ENCODE results near the gene EPHA1.

- TF ChIP-seq FOXM1 (IDR thresholded peaks at IDR 0.05; ENCODE audit: low read depth) (no peak), EZH2phosphoT487 (IDR thresholded peaks at IDR 0.05; ENCODE audit: borderline replicate concordance, low read depth) (no peak), SMC3 (IDR thresholded peaks at IDR 0.05; ENCODE audit: low read depth, low read length) (no peak), POLR2AphosphoS5 (IDR thresholded peaks at IDR 0.05; ENCODE audit: low read depth, low read length) (no peak), GABPA (IDR thresholded peaks at IDR 0.05; ENCODE audit: low read depth) (no peak), EP300 (IDR thresholded peaks at IDR 0.05; ENCODE audit: borderline replicate concordance in 1 of 2, low read depth in 1 of 2, low read length in 1 of 2) (no peak), FOXJ3 (CRISPR knock-in tag; IDR thresholded peaks at IDR 0.05) (no peak), NFIC (IDR thresholded peaks at IDR 0.05; ENCODE audit: borderline replicate concordance) (no peak), REST (IDR thresholded peaks at IDR 0.05; ENCODE audit: low read depth, low read length) (no peak), TAF1 (IDR thresholded peaks at IDR 0.05; ENCODE audit: borderline replicate concordance, low read depth, low read length) (no peak)
- TF ChIP-seq, protein P1, sequence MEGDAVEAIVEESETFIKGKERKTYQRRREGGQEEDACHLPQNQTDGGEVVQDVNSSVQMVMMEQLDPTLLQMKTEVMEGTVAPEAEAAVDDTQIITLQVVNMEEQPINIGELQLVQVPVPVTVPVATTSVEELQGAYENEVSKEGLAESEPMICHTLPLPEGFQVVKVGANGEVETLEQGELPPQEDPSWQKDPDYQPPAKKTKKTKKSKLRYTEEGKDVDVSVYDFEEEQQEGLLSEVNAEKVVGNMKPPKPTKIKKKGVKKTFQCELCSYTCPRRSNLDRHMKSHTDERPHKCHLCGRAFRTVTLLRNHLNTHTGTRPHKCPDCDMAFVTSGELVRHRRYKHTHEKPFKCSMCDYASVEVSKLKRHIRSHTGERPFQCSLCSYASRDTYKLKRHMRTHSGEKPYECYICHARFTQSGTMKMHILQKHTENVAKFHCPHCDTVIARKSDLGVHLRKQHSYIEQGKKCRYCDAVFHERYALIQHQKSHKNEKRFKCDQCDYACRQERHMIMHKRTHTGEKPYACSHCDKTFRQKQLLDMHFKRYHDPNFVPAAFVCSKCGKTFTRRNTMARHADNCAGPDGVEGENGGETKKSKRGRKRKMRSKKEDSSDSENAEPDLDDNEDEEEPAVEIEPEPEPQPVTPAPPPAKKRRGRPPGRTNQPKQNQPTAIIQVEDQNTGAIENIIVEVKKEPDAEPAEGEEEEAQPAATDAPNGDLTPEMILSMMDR (IDR thresholded peaks at IDR 0.05): no peak
- TF ChIP-seq, protein P2, sequence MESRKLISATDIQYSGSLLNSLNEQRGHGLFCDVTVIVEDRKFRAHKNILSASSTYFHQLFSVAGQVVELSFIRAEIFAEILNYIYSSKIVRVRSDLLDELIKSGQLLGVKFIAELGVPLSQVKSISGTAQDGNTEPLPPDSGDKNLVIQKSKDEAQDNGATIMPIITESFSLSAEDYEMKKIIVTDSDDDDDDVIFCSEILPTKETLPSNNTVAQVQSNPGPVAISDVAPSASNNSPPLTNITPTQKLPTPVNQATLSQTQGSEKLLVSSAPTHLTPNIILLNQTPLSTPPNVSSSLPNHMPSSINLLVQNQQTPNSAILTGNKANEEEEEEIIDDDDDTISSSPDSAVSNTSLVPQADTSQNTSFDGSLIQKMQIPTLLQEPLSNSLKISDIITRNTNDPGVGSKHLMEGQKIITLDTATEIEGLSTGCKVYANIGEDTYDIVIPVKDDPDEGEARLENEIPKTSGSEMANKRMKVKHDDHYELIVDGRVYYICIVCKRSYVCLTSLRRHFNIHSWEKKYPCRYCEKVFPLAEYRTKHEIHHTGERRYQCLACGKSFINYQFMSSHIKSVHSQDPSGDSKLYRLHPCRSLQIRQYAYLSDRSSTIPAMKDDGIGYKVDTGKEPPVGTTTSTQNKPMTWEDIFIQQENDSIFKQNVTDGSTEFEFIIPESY (IDR thresholded peaks at IDR 0.05; ENCODE audit: borderline replicate concordance, low read depth): no peak
These were observed 34.1 kb downstream of the EPHA1 start for GRCh38 chr7:143374561-143374960.
